Thoracic aorta (tissue), 2 donors: ENCODE results near the gene RDH5. TPM values are rescaled to one million over a fixed set of nuclear protein-coding genes. Genes with fewer than 3 reads are reported as not detected.

Experiments
- ATAC-seq: fragments of 150-250 bp; one replicate; pipeline ENCODE4 v1.8.0; 2017; ENCODE audit warnings: low read depth; ENCODE audit not compliant: insufficient number of reproducible peaks, low FRiP score
- DNase-seq: peaks from one replicate; pipeline ENCODE4 v3.0.0-alpha.2; 2020; ENCODE audit warnings: low spot score
- H3K27ac ChIP-seq, 2 donors: fragments of 200-600 bp; sonication (generic); 1 replicate in 1 of 2; 2 replicates in 1 of 2; pipeline ENCODE4 v1.5.1; 2016; ENCODE audit warnings: mild to moderate bottlenecking in 2 of 2, moderate library complexity in 2 of 2
- H3K27me3 ChIP-seq: fragments of 200-600 bp; sonication (generic); replicated peaks from 2 replicates; pipeline ENCODE4 v1.6.0; 2016; ENCODE audit warnings: mild to moderate bottlenecking; ENCODE audit not compliant: insufficient read depth
- H3K36me3 ChIP-seq: fragments of 200-600 bp; sonication (generic); one replicate; pipeline ENCODE4 v1.5.1; 2016
- H3K4me1 ChIP-seq, 2 donors: fragments of 200-600 bp; sonication (generic); 1 replicate in 1 of 2; 2 replicates in 1 of 2; pipeline versions ENCODE4 v1.5.1 to v1.6.0; 2016; ENCODE audit warnings: low read depth in 2 of 2, mild to moderate bottlenecking in 1 of 2; ENCODE audit not compliant: control insufficient read depth in 1 of 2
- H3K4me3 ChIP-seq: fragments of 200-600 bp; sonication (generic); 2 replicates; pipeline ENCODE4 v1.5.1; 2016; ENCODE audit warnings: mild to moderate bottlenecking
- H3K9me3 ChIP-seq: fragments of 200-600 bp; sonication (generic); 2 replicates; pipeline ENCODE4 v1.5.1; 2016
- CTCF ChIP-seq: fragments of 200-600 bp; sonication (generic); IDR thresholded peaks from one replicate; pipeline ENCODE4 v1.5.1; 2019; ENCODE audit warnings: antibody characterized with exemption
- total RNA-seq, 2 donors: library from RNA; depleted of rRNA; stranded (reverse); fragments of >200 nt; gene quantifications; one replicate each; pipeline versions ENCODE4 v1.1.0 to v1.2.3, GENCODE V29; 2016

RDH5 gene
- total RNA-seq, 2 donors from 2014 or later: 24.4 to 29.5 TPM

GRCh38 chr12:55679691-55680090, 40.5 kb upstream of the RDH5 start:
- H3K27me3 ChIP-seq: no peaks in the 10 kb centered on the region
- no peaks in the 10 kb centered on the region for H3K9me3 ChIP-seq
- H3K36me3 ChIP-seq: no peaks in the 10 kb centered on the region
- no peak for ATAC-seq
- H3K4me1 ChIP-seq: peaks cover 6 to 15% of the 10 kb centered on the region in 2 donors
- no peak overlapping the region for H3K27ac ChIP-seq
- DNase-seq: no peak
- TF ChIP-seq CTCF: no peak
- no peak overlapping the region for H3K4me3 ChIP-seq

GRCh38 chr12:55681142-55682077, 38.8 kb upstream of the RDH5 start:
- no peaks in the 10 kb centered on the region for H3K27me3 ChIP-seq
- H3K9me3 ChIP-seq: no peaks in the 10 kb centered on the region
- DNase-seq (peak; percentile 63), ATAC-seq (peak; percentile 44)
- H3K4me1 ChIP-seq: peaks cover 6 to 15% of the 10 kb centered on the region in 2 donors
- peak; percentile 36 for TF ChIP-seq CTCF
- H3K27ac ChIP-seq: peak overlapping the region; percentile 34 to 47
- H3K36me3 ChIP-seq: peaks cover 16% of the 10 kb centered on the region
- peak overlapping the region; percentile 51 for H3K4me3 ChIP-seq

- H3K9me3 ChIP-seq: no peaks in the 10 kb centered on the region
- no peaks in the 10 kb centered on the region for H3K27me3 ChIP-seq
- H3K36me3 ChIP-seq: peaks cover 24% of the 10 kb centered on the region
- ATAC-seq: no peak
- peaks cover 6 to 15% of the 10 kb centered on the region in 2 donors for H3K4me1 ChIP-seq
- H3K4me3 ChIP-seq: peak overlapping the region; percentile 51
- no peak for TF ChIP-seq CTCF
- no peak for DNase-seq
- H3K27ac ChIP-seq: no peak overlapping the region
These were observed 38.0 kb upstream of the RDH5 start for GRCh38 chr12:55682087-55682796.

- H3K27ac ChIP-seq: no peak overlapping the region
- H3K4me1 ChIP-seq: peaks cover 6 to 15% of the 10 kb centered on the region in 2 donors
- TF ChIP-seq CTCF: no peak
- no peaks in the 10 kb centered on the region for H3K9me3 ChIP-seq
- no peak for ATAC-seq
- DNase-seq: no peak
- H3K36me3 ChIP-seq: peaks cover 39% of the 10 kb centered on the region
- H3K27me3 ChIP-seq: no peaks in the 10 kb centered on the region
- no peak overlapping the region for H3K4me3 ChIP-seq
These were observed 36.5 kb upstream of the RDH5 start for GRCh38 chr12:55683676-55684075.

GRCh38 chr12:55684761-55685370, 35.3 kb upstream of the RDH5 start:
- Histone ChIP-seq H3K4me1 (peaks cover 6 to 15% of the 10 kb centered on the region in 2 donors), H3K4me3 (no peak overlapping the region), H3K27ac (no peak overlapping the region), H3K27me3 (no peaks in the 10 kb centered on the region), H3K9me3 (no peaks in the 10 kb centered on the region), H3K36me3 (peaks cover 42% of the 10 kb centered on the region)
- no peak for TF ChIP-seq CTCF
- DNase-seq: no peak
- no peak for ATAC-seq
